HG03135 (cell line): ENCODE data around the gene MPDZ.
"Not testable (repeated sequence)": the region's sequence is repeated elsewhere in the genome, so short reads cannot be mapped to it uniquely, and the experiment has no call there.

Experiments used
- ATAC-seq: cut with Tn5 transposase; IDR thresholded peaks from one replicate; pipeline ENCODE4 v1.9.1; 2021; ENCODE audit warnings: mild to moderate bottlenecking, moderate library complexity; ENCODE audit not compliant: unreplicated experiment

The MPDZ gene

DNA sequence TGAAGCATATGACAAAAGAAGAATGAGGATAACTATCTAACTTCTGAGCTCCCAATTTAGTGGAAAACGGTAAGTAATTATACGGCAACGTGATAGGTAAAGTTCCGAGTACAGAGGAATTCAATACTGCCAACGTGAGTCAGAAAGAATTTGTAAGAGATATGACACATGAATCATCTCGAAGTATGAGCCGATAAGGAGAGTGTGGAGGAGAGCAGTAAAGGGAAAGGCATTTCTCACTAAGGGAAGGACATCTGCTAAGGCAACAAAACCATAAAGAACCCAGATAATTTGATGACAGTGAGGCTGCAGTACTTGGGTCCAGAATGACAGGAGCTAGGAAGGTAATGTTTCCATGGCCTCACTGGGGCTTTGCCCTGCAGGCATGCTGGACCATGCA lies 11.0 kb downstream of the MPDZ start:
- ATAC-seq: no peak

DNA sequence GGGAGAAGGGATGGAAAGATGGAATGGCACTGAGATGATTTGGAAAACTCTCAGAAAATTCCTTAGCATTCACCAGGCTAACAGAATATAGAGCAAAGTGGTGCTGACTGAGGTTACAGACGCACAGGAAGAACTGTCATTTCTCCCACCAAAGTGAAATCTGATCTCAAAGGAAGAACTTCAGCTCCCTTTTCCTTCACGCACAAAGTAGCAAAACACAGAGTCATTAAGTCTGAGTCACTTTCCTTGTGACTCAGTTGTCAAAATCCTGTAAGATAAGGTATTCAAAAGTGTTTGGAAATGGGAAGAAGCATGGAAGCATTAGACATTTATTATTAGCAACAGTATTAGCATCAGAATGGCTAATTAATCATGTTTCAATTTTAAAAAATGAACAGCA lies 11.7 kb downstream of the MPDZ start:
- ATAC-seq: no peak

DNA sequence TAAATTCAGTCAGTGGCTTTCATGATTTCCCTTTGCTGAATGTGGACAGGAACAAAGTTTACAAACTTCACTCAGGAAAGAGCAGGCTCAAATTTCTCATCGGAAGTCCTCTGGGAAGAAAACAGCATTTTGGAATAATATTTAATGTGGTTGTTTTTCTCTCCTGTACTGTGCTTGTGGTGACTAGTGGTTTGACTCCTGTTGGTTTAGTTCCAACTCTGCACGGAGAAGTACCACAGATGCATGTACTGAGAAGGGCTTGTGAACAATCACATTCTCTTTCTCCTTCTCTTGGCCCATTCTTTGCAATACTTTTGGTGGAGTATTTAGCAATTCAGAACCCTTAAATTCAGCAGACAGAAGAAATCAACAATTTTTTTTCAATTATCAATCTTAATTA lies 13.3 kb downstream of the MPDZ start:
- no peak for ATAC-seq

DNA sequence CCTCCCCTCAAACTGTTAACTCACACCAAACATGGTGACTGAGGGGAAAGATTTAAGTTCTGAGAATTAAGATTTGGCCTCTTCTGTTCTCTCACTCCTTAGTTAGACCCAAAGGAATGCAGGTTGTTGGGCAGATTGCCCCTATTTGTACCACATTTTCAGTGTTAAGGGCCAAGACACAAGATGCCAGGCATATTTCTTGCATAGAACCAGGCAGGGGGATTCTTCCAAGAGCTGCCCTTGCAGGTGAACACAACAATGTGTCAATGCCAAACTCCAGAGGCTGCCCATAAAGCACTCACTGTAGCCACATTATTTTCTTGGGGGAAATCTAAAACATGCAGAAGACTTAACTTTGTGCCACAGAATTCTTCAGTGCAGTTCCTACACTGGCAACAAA lies 14.7 kb downstream of the MPDZ start:
- no peak for ATAC-seq

DNA sequence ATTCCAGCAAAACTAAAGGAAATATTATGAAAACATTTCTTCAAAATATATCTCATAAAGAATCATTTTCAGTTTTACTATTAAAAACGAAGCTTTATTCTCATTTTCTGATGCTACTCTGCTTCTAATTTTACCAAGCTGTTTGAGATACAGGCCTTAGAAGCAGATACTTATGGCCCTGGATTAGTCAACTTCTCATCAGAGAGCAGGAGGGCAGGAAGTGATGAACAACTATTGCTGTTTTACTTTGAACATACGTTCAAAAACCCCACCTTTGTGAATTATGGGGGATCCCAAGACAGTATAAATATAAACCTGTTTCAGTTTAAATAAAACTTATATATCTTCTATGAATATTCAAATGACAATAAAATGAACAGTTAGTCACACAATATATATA lies 16.0 kb downstream of the MPDZ start:
- ATAC-seq: no peak

DNA sequence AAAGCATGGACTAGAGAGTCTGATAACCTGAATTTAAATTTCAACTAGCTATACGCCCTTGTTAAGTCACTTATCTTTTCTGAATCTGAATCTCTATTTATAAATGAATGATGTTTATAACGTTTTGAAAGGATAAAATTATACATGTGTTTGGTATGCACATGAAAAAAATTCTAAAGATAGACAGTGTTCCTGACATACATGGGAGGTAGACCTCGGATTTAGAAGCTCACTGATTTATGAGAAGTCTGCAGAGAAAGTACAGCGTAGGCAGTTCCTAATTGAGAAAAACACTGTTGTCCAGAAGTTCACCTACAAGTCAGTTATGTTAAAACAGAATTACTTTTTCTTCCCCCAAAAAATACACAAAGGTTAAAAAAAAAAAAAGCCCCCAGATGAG lies 26.6 kb downstream of the MPDZ start:
- no peak for ATAC-seq

DNA sequence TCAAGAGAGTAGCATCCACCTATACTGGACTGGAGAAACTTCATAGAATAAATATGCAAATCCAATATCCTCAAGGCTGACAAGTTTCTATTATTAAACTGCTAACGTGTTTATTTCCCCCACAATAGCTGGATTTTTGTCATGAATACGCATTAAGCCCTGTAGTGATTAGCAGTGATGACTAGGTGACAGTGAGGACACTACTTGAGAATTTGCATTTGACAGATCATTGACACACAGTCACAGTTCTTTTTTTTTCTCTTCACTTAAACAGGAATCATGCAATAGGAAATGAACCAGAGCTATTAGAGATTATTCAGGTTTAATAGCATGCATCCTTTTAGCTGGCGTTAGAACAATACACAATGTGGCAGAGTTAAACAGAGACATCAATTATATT lies 35.3 kb downstream of the MPDZ start:
- no peak for ATAC-seq

DNA sequence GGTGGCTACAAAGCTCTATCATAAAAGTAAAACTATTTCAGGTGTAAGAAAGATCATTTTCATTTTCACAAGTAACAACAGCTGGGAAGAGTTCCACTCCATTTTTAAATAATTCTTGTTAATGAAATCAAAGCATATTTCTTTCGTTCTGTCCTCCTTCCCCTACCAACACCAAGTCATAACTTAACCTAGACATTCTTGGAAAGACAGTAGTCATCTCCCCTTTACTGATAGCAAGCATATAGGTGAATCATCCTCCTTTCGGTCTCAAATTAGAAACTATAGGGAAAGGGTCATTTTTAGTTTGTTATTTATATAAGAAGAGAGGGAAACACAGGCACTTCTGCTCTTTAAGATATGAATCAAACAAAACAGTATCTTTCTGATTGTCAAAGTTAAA lies 38.2 kb downstream of the MPDZ start:
- no peak for ATAC-seq

DNA sequence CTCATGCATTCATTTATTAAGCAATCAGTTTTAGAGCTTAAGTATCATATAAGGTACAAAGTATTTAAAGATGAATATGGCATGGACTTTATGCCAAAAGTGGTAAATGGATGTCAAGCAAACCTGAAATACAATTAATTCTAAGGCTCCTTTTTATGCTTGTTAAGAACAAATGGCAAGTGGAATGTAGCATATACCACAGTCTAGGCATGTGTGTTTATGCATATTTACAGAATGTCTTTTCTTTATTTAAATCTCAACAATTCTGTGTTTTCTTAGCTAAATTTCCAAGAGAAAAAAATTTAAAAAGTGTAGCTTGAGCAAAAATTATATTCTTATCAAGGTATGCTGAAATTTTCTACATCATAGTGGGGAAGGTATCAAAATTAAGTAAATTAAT lies 39.8 kb downstream of the MPDZ start:
- ATAC-seq: no peak

DNA sequence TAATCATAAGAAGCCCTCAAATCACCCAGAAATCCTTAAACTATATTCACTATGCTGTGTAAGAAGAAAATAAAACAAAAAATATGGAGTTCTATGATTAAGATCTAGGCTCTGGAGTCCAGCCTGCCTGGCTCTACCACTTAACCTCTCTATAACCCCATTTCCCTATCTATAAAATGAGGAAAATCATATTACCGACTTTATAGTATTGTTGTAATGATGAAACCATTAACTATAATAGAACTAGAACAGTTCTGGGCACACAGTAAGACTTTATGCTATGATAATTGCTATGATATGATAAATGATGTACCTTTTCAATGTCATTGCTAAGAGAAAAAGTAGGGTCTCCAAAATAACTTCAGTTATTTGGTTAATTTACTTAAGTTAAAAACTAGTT lies 40.3 kb downstream of the MPDZ start:
- no peak for ATAC-seq

DNA sequence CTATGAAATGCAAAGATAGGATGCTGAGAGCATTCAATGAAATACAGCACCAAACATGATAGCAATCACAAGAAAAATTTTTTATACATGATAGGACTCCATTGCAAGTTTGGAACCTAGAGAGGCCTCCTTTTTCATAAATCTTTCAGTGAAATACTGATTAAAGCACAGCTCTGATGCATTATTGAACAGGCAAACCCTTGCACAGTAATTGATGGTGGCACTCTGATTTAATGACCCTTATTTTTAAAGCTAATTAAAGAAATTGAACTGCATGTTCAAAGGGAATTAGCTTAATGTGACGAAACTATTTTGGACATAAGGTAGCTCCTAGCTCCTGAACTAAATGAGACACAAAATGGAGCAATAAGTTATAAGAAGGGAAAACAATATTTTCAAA lies 44.6 kb downstream of the MPDZ start:
- no peak for ATAC-seq

DNA sequence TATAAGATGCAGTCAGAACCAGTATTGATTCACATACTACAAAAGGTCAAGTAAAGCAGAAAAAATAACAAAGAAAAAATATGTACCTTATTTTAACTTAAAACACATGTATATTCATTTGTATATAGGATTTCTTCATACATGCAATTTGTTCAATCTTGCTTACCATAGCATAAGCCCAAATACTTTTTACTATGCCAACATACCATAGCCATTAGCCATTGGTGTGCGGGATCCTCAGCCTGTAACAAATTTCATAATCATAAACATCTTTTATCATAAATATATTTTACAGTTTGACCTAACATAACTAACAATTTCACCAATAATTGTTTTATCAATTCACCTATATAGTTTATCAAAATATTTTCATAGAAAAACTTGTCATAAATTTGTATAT lies 51.1 kb downstream of the MPDZ start:
- ATAC-seq: no peak

DNA sequence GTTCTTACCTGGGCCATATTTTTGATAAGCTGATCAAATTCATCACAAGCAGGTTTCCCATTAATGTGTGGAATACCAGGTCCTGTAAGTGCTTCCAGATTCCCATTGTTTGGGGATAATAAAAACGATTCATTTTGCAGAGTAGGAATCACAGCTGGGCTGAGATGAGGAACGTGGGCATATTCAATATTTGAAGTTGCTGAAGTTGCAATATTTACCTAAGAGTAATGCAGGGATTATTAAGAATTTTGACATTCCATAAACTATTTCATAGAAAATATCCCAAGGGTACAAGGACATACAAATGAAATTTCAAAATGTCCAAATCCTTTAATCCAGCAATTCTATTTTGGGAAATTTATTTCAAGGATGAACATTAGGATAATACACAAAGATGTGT lies 55.1 kb downstream of the MPDZ start:
- no peak for ATAC-seq

DNA sequence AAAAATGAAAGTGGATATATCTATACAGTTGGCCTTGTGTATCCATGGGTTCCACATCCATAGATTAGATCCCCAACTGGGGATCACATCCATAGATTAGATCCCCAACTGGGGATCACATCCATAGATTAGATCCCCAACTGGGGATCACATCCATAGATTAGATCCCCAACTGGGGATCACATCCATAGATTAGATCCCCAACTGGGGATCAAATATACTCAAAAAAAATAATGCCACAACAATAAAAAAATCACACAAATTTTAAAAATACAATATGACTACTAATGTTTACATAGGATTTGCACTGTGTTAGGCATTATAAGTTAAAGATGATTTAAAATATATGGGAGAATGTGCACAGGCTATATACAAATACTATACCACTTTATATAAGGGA lies 56.8 kb downstream of the MPDZ start:
- not testable (repeated sequence) for ATAC-seq

DNA sequence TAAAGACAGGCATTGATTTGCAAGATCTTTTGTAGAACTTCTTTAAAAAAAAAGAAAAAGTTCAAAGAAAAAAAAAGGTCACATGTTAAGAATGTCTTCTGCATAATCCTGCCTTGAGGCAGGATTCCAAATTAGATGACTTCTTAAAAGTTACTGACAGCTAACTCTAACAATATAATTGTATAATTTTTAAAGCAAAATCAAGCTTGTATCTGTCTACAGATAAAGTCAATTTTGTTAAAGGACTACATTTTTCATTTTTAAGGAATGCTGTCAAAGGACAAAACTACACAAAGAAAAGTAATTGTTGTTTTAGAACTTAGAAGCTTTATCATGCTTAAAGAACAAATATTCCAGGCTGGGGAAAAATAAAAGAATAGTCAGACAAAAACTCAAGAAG lies 57.8 kb downstream of the MPDZ start:
- no peak for ATAC-seq

DNA sequence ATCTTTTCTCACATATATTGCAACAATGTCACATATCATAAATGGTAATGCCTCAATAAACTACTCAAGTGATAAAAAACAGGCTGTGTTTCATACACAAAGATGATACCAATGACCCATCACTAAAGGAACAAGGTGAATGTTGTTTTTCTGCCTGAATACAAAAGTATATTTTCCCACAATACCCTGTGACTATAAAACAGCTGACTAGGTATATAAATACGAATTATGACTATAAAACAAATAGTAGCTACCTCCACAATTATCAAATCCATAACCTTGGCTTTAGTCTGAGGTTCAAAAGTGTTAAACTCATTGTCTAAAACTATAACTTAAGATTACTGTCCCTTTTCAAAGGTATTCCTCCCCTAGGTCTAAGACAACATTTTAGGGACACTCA lies 58.7 kb downstream of the MPDZ start:
- ATAC-seq: no peak

DNA sequence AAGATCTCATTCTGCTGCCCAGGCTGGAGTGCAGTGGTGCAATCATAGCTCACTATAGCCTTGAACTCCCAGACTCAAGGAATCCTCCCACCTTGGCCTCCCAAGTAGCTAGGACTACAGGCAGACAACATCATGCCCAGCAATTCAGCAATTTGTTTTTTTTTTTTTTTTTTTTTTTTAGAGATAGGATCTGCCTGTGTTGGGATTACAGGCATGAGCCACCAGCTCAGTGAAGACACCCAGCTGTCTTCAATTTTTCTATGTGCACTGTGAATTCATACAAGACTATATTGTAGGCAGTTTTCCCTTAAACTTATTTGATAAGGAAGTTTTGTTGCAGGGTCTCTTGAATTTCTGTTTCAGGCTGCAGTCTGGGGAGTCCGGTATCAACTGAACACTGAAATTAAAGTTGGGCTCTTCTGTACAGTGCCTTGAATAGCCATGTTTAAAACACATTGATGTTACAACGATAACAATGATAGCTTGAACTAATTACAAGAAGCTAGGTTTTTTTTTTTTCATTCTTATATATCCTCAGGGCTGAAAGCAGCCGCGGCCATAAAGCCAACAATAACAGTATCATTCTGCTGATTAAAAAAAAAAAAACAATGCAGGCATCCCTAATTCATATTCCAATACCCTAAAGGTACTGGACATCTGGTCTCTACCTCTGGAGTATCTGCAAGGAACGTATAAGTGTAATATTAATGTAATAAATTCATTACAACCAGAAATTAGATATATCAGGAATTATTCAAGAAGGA lies 63.5 kb downstream of the MPDZ start:
- no peak for ATAC-seq

DNA sequence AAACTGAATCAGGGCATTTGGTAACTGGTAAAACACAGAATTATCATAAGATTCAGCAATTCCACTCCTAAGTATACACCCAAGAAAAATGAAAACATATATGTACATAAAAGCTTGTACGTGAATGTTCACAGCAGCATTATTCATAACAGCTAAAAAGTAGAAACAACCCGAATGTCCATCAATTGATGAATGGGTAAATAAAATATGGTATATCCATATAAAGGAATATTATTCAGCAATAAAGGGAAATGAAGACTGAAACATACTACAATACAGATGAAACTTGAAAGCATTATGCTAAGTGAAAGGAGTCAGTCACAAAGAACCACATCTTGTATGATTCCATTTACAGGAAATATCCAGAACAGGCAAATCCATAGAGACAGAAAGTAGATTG lies 65.5 kb downstream of the MPDZ start:
- no peak for ATAC-seq

DNA sequence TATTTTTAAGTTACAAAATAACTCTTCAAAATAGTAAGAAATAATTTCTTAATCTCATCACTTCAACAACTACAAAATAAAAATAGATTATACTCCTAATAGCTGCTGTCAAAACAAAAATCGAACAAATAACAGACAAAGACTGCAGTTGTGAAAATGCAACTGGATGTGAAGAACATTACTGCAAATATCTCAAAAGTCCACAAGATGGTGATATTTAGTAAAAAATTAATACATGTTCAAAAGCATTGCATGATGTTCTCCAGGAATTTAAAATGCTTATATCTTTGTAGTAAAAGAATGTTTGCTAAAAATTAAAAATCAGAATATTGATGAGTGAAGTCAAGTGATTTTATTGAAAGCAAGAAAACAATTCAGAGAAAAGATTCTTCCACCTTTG lies 66.2 kb downstream of the MPDZ start:
- ATAC-seq: no peak

DNA sequence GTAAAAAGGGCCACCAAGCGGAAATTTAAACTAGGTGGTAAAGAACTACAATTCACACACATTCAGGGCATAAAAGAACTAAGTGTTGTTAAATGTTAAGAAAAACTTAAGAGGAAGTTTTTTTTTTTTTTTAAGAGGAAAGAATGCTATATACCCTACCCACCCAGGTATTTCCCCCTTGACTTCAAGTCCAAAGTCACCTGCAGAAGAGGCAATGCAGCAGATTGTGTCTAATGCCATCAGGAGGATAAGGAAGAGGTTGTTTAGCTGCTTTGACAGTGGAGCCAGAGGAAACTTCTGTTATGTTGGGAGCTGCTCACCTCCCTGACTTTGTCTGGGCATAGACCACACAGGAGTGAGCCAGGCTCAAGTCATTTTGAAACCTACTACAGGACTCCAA lies 69.2 kb downstream of the MPDZ start:
- no peak for ATAC-seq

DNA sequence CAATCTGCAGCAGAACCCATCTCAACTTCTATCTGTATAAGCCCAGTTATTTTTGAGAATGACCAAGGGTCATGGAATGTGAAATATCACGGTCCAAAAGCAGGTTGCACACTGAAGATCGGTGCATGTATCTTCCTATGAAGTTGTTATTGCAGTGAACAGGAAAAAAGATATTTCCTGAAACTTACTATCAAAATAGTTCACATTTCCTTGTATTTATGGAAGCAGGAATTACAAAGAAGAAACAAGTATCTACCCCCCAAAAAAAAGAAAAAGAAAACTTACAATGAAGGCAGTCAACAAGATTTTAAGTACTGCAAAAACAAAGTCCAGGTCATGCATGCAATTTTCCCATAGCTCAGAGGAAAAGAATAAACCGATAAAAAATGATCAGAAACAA lies 70.0 kb downstream of the MPDZ start:
- ATAC-seq: no peak

DNA sequence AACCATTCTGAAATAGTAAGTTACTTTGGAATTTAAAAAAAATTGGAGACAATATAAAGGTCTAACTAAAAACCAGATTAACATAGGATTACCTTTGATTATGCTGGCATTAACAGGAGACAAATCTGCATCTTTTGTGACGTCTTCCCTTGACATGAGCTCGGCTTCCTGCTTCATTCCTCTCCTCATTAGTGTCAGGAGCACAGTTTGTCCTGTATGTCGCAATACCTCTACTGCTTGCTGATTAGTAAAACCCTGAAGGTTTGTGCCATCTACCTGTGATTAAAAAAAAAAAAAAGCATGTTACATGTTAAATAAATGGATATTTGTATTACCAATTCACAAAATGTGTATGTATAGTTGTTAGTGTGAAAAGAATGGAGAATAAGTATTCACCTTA lies 73.7 kb downstream of the MPDZ start:
- no peak for ATAC-seq

DNA sequence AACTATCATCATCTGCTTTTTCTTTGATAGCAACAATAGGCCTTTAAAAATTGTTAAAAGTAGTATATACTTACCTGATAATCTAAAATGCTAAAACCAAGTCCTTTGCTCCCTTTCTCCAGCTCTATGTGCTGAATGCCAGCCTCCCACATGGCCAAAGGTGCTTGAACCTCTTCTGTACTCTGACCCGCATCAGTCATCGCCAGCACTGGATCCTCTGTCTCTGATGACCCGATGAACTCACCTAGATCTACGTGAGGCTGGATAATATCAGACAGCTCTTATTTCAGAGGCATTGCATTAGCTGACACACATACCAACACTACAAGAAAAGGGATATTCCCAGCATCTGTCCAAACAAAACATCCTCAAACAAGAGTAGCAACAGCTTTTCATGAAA lies 89.5 kb downstream of the MPDZ start:
- ATAC-seq: no peak
